Measurements from ENCODE around the gene DBI.
"Not testable (repeated sequence)": the region's sequence is repeated elsewhere in the genome, so short reads cannot be mapped to it uniquely, and the experiment has no call there.

The DBI gene

DNA sequence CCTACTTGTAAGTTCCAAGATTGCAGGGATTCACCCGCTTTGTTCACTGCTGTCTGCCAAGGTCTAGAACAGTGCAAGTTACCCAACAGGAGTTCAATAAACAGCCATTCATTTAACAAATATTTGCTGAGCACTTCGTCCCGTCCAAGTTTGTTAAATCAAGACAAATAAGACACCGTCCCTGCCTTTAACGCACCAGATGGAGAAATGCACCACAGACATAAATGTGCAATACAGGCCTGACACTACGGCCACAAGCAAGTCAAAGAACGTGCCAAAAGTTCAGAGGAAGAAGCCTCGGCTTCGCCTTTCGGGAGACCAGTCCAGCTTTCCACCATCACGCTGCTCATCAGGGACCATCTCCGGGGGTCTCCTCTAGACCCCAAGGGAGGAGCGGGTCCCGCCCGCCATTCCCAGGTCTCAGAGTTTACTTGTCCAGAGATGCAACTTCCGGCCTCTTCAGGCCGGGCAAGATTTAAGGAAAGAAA, 572 bp upstream of the DBI start:
- peak; percentile 15 for DNase-seq

DNA sequence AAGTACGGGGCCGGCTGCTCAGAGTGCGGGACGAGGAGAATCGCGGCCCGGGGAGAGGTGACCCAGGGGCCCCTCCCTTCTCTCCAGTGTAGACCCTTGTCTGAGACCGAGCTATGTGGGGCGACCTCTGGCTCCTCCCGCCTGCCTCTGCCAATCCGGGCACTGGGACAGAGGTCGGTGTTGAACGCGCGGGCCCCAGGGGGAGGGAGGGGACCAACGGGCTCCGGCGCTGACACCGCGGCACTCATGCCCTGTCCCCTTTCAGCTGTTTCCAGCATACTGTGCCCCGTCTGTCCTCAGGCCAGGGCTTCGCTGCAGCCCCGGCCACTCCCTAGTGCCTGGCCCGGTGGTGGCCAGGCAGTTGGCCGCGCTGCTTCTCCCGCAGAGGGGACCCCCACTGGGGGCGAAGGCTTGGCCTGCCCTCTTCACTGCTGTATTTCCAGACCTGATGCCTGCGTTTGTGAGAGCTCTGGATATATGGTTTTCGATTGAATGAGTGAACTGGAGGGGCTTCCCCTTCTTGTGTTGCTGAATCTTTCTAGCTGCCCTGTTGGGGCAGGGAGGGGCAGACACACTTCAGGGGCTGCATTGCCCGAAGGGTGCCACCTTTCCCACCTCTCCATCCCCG, 809 bp downstream of the DBI start:
- DNase-seq, result peak; percentile 49

DNA sequence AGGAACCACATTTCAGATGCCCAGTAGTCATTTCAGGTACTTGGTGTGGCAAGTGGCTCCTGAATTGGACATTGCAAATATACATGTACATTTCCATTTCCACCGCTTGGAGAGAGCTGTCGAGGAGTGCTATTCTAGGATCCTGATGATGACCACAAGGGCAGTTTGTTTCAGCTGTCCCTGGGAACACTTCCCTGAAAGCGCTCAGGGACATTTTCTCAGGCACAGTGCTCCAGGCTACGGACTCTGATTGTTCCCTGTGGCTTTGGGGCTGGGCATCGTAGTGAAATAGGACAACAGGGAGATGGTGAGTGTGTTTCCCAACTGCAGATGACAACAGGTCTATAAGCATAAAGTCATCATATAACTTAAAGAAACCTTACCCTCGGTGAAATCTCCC, 3.1 kb downstream of the DBI start:
- DNase-seq, result no peak

DNA sequence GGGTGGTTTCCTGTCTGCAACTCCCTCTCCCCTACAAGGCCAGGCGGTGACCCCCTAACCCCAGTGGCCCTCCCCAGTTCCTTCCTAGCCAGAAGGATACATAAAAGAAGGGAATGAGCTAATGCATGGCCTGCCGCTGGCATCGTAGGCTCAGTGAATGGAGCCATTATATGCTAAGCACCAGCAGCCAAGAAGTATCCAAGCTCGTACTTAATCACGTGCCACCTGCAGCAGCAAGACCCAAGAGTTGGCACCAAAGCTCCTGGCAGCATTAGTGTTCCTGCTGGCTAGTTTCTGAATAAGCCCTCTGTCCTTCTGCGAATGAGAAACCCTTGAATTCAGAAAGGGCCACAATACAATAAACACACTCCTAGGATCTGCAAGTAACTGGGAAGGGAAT, 4.3 kb downstream of the DBI start:
- DNase-seq, result no peak

DNA sequence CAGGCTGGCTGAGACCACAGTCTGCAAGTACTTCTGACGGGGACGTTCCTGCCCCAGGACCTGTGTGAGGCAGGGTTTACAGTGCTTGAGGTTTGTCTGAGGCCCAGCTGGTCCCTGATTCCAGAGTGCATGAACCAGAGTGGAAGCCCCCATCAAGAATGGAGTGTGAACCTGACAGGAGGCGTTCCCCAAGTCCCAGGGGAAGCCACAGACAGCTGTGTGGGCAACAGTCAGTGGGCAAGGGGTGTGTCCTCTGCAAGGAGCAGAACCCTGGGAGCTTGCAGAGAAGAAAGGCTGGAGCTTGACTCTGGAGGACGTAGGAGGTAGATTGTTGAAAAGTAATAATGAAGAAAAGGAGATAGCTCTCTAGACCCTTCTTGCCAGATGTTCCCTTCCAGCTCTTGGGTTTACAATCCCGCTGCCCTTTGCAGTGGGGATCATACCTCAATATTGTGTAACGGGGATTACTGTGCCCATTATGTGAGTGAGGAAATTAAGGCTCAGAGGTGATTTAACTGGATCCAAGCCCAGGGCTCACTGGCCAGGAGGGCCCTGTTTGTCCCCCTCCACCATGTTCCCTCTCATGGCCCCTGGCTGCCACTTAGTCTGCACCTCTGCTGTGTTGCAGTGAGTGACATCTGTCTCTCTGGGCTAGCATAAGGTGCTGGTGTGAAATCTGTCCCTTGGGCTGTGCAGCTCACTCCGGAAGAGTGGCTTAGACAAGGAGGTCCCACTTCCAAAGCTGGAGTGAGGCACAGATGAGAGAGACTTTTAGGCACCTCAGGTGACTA, 6.2 kb downstream of the DBI start:
- no peak for DNase-seq

DNA sequence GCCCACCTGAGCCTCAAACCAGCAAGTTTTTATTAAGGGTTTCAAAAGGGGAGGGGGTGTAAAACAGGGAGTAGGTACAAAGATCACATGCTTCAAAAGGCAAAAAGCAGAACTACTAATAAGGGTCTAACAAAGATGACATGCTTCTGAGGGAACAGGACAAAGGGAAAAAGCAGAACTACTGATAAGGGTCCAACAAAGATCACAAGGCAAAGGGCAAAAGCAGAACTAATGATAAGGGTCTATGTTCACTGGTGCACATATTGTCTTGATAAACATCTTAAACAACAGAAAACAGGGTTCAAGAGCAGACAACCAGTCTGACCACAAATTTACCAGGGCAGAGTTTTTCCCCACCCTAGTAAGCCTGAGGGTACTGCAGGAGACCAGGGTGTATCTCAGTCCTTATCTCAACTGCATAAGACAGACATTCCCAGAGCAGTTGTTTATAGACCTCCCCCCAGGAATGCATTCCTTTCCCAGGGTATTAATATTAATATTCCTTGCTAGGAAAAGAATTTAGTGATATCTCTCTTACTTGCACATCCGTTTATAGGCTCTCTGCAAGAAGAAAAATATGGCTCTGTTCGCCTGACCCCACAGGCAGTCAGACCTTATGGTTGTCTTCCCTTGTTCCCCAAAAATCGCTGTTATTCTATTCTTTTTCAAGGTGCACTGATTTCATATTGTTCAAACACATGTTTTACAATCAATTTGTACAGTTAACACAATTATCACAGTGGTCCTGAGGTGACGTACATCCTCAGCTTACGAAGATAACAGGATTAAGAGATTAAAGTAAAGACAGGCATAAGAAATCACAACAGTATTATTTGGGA, 7.3 kb downstream of the DBI start:
- not testable (repeated sequence) for DNase-seq

DNA sequence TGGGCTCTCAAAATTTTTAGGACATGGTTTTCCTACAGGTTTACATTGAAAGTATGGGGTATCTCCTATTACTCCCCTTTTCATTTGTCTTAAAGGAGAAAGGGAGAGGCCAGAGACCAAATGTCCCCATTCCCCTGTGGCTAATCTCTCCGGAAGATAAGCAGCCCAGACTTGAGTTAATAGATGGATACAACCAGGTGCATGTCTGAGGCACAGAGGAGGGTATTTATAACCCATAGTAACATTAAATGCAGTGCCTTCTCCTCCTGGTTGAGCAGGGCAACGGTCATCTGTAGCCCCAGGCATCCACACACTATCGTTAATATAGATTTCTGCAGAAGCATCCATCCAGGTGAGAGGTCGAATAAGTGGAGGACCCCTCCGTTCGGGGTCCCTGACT, 9.6 kb downstream of the DBI start:
- DNase-seq, result not testable (repeated sequence)

DNA sequence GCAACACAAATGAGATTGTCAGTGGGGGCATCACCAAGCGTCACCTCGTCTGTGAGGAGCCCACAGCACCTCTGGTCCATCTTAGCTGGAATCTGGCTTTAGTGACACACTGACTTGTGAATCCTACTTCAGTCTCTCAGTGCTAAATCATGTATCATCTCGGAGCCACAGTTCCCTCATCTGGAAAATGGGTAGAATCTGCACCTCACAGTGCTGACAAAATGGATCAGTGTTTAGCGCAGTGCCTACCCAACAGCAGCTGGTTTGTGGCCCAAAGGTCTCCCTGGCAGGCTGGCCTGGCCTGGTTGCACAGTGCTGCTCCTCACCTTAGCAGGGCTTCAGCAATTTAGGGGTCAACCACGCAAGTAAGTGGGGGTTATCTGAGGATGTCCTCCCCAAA, 10.0 kb downstream of the DBI start:
- DNase-seq, result no peak

DNA sequence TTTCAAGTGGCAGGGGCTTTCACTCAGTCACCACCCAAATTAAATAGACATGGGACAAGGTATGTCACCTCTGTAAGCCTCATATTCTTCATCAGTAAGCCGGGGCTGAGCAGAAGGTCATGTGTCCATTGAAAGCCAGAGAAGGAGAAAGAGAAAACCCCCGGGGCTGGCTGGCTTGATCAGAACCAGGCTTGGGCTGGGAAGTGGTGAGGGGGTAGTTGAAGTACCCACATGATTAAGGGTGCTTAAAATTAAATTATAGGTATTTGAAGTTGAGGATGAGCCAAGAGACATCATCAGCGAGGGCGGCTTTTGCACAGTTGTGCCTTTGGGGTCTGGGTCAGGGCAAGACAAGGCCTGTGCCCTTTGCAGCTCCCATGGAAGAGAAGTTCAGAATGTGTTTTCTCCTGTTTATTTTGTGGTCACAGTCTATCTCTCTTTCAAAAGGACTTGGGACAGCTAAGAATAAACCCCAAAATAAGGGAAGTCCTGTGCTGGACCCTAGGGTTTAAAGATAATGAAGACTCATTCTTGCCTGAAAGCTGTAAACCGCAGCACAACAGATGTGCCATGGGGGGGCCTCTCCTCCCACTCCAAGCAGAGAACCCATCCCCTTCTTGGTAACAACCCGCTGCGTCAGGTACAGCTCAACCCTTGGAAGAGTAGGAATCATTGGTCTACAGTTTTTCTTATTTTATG, 10.7 kb downstream of the DBI start:
- DNase-seq, result no peak

DNA sequence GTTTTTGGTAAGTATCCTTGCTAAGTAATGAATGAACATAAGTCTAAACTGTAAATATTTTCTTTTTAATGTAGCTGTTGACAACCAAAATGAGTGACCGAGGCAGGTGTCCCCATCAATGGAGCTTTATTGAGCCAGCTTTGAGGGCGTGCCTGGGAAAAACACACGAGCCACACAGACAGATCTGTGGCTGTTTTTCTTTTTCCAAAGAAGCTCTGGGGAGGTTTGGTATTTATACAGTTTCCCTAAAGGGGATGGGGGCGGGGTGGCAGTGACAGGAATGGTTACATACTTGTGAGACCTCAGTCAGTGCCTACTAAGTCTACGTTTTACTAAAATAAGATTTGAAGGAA, 11.2 kb downstream of the DBI start:
- no peak for DNase-seq

DNA sequence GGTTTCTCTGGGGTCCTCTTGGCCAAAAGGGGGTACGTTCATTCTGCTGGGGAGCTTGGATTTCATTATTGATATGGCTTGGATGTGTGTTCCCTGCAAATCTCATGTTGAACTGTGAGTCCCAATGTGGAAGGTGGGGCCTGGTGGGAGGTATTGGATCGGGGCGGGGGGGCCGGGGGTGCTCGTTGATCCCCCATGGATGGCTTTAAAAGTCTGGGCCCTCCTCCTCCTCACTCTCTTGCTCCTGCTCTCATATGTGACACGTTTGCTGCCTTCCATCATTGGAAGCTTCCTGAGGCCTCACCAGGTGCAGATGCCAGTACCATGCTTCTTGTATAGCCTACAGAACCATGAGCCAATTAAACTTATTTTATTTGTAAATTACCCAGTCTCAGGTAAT, 11.8 kb downstream of the DBI start:
- no peak for DNase-seq

DNA sequence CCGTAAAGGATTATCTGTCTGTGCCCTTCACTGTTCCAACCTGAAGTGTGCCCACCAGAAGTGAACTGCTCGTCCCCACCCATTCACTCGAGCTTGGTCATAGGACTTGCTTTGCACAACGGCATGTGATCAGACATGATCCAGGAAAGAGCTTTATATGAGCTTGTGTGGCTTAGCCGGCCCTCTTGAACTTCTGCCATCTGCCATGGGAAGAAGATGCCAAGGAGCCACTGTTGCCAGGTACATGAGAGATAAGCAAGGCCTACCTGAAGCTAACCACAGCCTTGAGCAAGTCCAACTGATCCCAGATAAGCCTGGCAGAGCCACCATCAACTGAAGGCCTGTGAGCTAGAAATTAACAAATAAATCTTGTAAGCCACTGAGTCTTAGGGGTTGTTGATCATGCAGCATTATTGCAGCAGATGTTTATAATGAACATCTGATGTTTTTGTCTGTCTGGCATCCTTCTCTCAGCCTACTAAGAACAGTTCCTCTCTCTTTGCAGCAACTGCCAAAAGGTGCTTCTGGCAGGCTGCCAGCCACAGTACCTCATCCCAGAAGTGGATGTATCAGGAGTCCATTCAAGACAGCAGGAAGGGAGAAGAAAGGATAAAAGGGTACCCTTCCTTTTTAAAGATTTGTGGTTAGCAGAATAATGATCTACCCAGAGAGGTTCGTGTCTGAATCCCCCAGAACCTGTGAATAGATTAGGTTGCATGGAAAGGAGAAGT, 16.8 kb downstream of the DBI start:
- no peak for DNase-seq

DNA sequence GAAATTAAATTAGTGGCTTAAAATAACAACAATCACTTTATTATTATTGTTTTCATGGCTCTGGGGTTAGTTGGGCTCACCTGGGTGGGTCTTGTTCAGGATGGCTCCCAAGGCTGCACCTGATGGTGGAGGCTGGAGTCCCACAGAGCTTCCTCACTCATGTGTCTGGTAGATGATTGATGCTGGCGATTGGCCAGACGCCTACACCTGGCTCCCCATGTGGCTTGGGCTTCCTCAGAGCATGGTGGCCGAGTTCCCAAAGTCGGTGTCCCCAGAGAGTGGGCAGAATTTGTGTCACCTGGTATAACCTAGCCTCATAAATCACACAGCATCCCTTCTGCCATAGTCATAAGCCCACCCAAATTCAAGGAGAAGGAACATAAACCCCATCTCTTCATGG, 18.2 kb downstream of the DBI start:
- no peak for DNase-seq

DNA sequence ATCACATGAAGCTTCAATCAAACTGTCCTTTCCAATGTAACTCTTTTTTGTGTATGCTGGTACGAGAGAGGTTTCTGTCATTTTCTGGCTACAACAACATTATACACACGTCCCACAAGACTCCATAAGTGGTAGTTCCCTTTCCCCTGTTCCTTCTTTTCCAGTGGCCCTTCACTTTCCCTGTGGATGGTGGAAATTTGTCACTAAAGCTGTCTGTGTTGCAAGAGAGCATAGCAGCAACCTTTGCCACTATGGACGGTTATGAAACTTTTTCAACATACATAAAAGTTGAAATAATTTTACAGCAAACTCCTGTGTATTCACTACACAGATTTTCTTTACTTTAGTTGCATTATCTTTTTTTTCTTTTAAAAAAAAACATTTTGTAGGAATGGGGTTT, 18.7 kb downstream of the DBI start:
- DNase-seq, result no peak

DNA sequence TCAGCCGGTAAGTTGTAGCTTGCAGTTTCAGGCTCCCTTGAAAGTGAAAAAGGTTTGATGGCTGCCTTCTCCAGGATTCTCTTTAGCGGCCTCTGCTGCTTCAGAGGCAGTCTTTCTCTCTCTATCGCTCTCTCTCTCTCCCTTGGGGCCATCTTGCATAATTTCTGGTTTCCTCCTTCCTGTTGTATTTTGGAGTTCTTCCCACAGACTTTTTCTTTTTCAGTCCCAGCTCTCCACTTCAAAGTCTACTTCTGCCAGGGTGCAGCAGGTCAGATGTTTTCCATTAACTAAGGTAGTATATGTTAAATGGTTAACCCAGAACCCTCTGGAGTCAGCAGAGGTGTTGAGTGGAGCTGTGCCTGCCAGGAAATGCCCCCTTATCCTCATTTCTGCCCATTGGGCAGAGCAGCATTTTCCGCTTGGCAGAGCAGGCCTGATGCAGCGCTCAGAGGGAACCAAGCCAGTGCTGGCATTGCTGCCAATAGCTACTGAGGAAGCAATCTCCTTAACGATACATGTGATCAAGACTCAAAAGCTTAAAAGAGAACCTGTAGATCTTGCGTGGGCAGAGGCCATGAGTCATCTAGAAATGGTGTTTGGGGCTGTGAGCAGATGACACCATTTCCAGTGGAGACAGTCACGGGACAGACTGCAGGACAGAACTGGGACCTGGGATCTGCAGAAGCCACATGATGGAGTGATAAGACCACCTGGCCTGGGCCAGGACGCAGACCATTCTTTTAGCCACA, 20.8 kb downstream of the DBI start:
- peak; percentile 45 for DNase-seq

DNA sequence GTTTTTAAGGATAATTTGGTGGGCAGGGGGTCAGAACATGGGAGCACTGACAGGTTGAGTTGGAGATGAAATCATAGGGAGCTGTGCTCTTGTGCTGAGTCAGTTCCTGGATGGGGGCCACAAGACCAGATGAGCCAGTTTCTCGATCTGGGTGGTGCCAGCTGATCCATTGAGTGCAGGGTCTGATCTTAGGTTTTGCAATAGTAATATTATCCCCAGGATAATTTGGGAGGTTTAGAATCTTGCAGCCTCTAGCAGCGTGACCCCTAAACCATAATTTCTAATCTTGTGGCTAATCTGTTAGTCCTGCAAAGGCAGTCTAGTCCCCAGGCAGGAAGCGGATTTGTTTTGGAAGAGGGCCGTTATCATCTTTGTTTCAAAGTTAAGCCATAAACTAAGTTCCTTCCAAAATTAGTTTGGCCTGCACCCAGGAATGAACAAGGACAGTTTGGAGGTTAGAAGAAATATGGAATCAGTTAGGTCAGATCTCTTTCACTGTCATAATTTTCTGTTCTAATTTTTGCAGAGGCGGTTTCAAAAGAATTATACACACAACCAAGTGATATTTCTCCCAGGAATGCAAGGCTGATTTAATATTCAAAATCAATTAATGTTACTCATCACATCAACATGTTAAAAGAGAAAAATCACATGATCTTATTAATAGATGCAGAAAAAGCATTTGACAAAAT, 23.0 kb downstream of the DBI start:
- DNase-seq, result no peak

DNA sequence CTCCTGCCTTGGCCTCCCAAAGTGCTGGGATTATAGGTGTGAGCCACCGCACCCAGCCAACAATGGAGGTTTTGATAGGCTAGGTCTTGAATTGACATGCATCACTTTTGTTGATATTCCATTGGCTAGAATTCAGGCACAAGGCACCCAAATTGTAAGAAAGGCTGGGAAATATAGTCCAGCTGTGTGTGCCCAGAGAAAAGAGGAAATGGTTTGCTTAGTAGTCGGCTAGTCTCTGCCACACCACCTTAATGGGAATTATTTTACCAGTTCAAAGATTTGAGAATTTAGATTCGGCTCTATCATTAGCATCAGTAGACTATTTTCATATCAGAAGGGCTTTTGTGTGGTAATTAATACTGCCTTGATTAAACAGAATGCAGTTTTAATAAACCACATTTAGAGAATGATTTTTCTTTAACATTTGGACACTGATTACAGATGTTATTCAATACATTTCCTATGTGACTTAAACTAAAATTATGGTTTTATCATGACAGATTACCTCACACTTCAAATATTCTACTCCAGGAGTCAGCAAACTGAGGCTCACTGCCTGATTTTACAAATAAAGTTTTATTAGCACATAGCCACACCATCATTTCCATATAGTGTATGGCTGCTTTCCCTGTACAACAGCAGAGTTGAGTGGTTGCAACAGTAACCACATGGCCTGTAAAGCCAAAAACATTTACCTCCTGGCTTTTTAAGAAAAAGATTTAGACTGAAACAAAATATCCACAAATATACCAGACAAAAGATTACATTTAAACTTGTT, 27.4 kb downstream of the DBI start:
- DNase-seq, result no peak

DNA sequence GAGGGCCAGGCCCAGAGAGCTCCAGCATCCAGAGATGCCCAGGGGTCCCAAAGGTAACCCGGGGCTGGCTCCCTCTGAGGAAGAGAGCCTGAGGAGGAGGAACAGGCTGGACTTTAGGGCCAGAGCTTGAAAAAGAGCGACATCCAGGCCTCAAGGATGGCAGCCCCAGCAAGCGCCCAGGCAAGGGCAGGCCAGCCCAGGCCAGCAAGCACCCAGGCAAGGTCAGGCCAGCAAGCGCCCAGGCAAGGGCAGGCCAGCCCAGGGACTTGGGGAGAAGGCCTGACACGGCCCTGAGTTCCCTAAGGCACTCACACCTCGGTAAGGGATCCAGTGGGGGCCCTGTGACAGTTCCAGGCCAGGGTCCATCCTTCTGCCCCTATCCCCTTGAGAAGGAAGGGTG, 30.4 kb downstream of the DBI start:
- DNase-seq, result no peak

DNA sequence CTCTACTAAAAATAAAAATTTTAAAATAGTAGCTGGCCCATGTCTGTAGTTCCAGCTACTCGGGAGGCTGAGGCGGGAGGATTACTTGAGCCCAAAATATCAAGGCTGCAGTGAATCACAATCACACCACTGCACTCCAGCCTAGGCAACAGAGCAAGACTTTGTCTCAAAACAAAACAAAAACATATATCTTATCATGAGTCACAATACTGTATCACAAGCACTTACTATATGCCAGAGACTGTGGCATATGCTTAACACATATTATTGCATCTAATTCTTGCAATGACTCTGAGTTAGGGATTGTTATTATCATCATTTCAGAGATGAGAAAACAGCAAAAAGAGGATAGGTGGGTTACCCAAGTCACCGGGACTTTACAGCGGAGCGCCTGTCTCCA, 35.3 kb downstream of the DBI start:
- DNase-seq, result no peak
